Loucy (cell line): ENCODE measurements around the gene LAMB1.

Source experiments
- H2AFZ ChIP-seq: fragments of 200-600 bp; sonication (generic); 2 replicates; pipeline ENCODE4 v1.6.0; 2016; ENCODE audit warnings: antibody characterized with exemption, mild to moderate bottlenecking, low read length, moderate library complexity
- H3F3A ChIP-seq: fragments of 200-600 bp; 2 replicates; pipeline ENCODE4 v1.6.0; 2016; ENCODE audit warnings: antibody characterized with exemption, low read depth, mild to moderate bottlenecking
- H3K27me3 ChIP-seq: fragments of 200-600 bp; sonication (generic); 2 replicates; pipeline ENCODE4 v1.6.1; 2014; ENCODE audit warnings: low read length, mild to moderate bottlenecking; ENCODE audit not compliant: insufficient read depth, poor library complexity, severe bottlenecking
- H3K36me3 ChIP-seq: fragments of 200-600 bp; sonication (generic); 2 replicates; pipeline ENCODE4 v1.6.1; 2016; ENCODE audit warnings: low read length; ENCODE audit not compliant: insufficient read depth
- H3K4me1 ChIP-seq: fragments of 200-600 bp; sonication (generic); 2 replicates; pipeline ENCODE4 v1.5.1; 2014; ENCODE audit warnings: low read length, mild to moderate bottlenecking; ENCODE audit not compliant: insufficient read depth, poor library complexity, severe bottlenecking
- H3K4me2 ChIP-seq: fragments of 200-600 bp; sonication (generic); 2 replicates; pipeline ENCODE4 v1.6.0; 2014; ENCODE audit warnings: antibody characterized with exemption, low read length, low read depth, mild to moderate bottlenecking; ENCODE audit not compliant: poor library complexity, severe bottlenecking
- H3K4me3 ChIP-seq: fragments of 200-600 bp; sonication (generic); 2 replicates; pipeline ENCODE4 v1.5.1; 2014; ENCODE audit warnings: low read length, mild to moderate bottlenecking, mixed read lengths; ENCODE audit not compliant: poor library complexity, severe bottlenecking
- H3K79me2 ChIP-seq: fragments of 200-600 bp; sonication (generic); 2 replicates; pipeline ENCODE4 v1.6.1; 2014; ENCODE audit warnings: low read length; ENCODE audit not compliant: insufficient read depth
- H3K9ac ChIP-seq: fragments of 200-600 bp; sonication (generic); 2 replicates; pipeline ENCODE4 v1.6.0; 2014; ENCODE audit warnings: mild to moderate bottlenecking, low read depth, low read length, moderate library complexity; ENCODE audit not compliant: poor library complexity, severe bottlenecking
- H3K9me2 ChIP-seq: fragments of 200-600 bp; sonication (generic); replicated peaks from 2 replicates; pipeline ENCODE4 v1.6.1; 2016; ENCODE audit warnings: low read depth, low read length, mixed read lengths
- H3K9me3 ChIP-seq: fragments of 200-600 bp; sonication (generic); 2 replicates; pipeline ENCODE4 v1.6.1; 2014; ENCODE audit warnings: mild to moderate bottlenecking, antibody characterized with exemption, low read length, low read depth; ENCODE audit not compliant: insufficient read depth
- H4K20me1 ChIP-seq: fragments of 200-600 bp; sonication (generic); 2 replicates; pipeline ENCODE4 v1.6.0; 2014; ENCODE audit warnings: antibody characterized with exemption, low read length, mild to moderate bottlenecking; ENCODE audit not compliant: insufficient read depth, poor library complexity, severe bottlenecking
- CTCF ChIP-seq: fragments of 200-600 bp; sonication (generic); conservative IDR thresholded peaks from 2 replicates; pipeline ENCODE4 v1.5.1; 2014; ENCODE audit warnings: mild to moderate bottlenecking, antibody characterized with exemption, low read length
- EZH2phosphoT487 ChIP-seq: fragments of 200-600 bp; IDR thresholded peaks from 2 replicates; pipeline ENCODE4 v1.6.1; 2018; ENCODE audit warnings: antibody characterized with exemption, mild to moderate bottlenecking, moderate library complexity, borderline replicate concordance

LAMB1 gene

GRCh38 chr7:107876916-107877315 is 126.0 kb downstream of the LAMB1 start:
- 0 out of 2 replicates have a peak overlapping the region, but pooled peaks have one; percentile 15 for H2AFZ ChIP-seq

GRCh38 chr7:107874605-107875446 is 128.1 kb downstream of the LAMB1 start:
- Histone ChIP-seq H3F3A (no peaks in the 10 kb centered on the region), H3K36me3 (no peaks in the 10 kb centered on the region), H3K27me3 (no peaks in the 10 kb centered on the region), H3K4me1 (no peaks in the 10 kb centered on the region), H3K9ac (no peak overlapping the region), H2AFZ (no peak overlapping the region; the same call in 1 of the 2 replicates), H3K9me3 (no peaks in the 10 kb centered on the region), H4K20me1 (no peaks in the 10 kb centered on the region), H3K9me2 (no peaks in the 10 kb centered on the region), H3K79me2 (no peaks in the 10 kb centered on the region), H3K4me3 (no peak overlapping the region), H3K4me2 (peak overlapping the region; percentile 14)
- TF ChIP-seq CTCF (peak; percentile 75), EZH2phosphoT487 (no peak)

More at GRCh38 chr7:107876916-107877315, 126.0 kb downstream of the LAMB1 start:
- no peaks in the 10 kb centered on the region for H3K79me2 ChIP-seq
- H3K4me2 ChIP-seq: no peak overlapping the region
- no peaks in the 10 kb centered on the region for H4K20me1 ChIP-seq
- no peak overlapping the region for H3K9ac ChIP-seq
- H3K9me2 ChIP-seq: no peaks in the 10 kb centered on the region
- H3K36me3 ChIP-seq: no peaks in the 10 kb centered on the region
- no peaks in the 10 kb centered on the region for H3K4me1 ChIP-seq
- no peaks in the 10 kb centered on the region for H3K9me3 ChIP-seq
- H3K4me3 ChIP-seq: no peak overlapping the region
- no peaks in the 10 kb centered on the region for H3F3A ChIP-seq
- H3K27me3 ChIP-seq: no peaks in the 10 kb centered on the region
- TF ChIP-seq EZH2phosphoT487 (no peak), CTCF (no peak)

GRCh38 chr7:107874111-107874510 is 128.8 kb downstream of the LAMB1 start:
- Histone ChIP-seq H3K4me3 (no peak overlapping the region), H3K9me2 (no peaks in the 10 kb centered on the region), H3K4me2 (no peak overlapping the region), H3K9ac (no peak overlapping the region), H2AFZ (peak overlapping the region; percentile 54), H3K27me3 (no peaks in the 10 kb centered on the region), H3K9me3 (no peaks in the 10 kb centered on the region), H4K20me1 (no peaks in the 10 kb centered on the region), H3F3A (no peaks in the 10 kb centered on the region), H3K4me1 (no peaks in the 10 kb centered on the region), H3K36me3 (no peaks in the 10 kb centered on the region), H3K79me2 (no peaks in the 10 kb centered on the region)
- TF ChIP-seq CTCF (no peak), EZH2phosphoT487 (no peak)
